Sigmoid colon (tissue), 7 donors: ENCODE results near the gene PSMF1. TPM values are rescaled to one million over a fixed set of nuclear protein-coding genes. Genes with fewer than 3 reads are reported as not detected.

ENCODE experiments used
- DNase-seq: peaks from one replicate; pipeline ENCODE4 v3.0.0-alpha.2; 2019
- H3K27ac ChIP-seq, 4 donors: fragments of 200-600 bp; sonication (generic); one replicate each; pipeline ENCODE4 v1.5.1; 2016 to 2019; ENCODE audit warnings: mild to moderate bottlenecking in 1 of 4
- H3K27me3 ChIP-seq, 3 donors: fragments of 200-600 bp; sonication (generic); one replicate each; pipeline ENCODE4 v1.5.1; 2019; ENCODE audit warnings: mild to moderate bottlenecking in 1 of 3
- H3K36me3 ChIP-seq, 4 donors: fragments of 200-600 bp; sonication (generic); one replicate each; pipeline ENCODE4 v1.5.1; 2016 to 2019
- H3K4me1 ChIP-seq, 4 donors: fragments of 200-600 bp; sonication (generic); one replicate each; pipeline ENCODE4 v1.5.1; 2017 to 2019
- H3K4me3 ChIP-seq, 4 donors: fragments of 200-600 bp; sonication (generic); one replicate each; pipeline ENCODE4 v1.5.1; 2017 to 2019; ENCODE audit warnings: mild to moderate bottlenecking in 2 of 4, moderate library complexity in 1 of 4
- H3K9me3 ChIP-seq, 4 donors: fragments of 200-600 bp in 3 of 4; sonication (generic) in 3 of 4; one replicate each; pipeline versions ENCODE4 v1.5.1 to v1.6.1; 2013 to 2019
- EP300 ChIP-seq, 4 donors: sonication (generic); formaldehyde crosslinking; IDR thresholded peaks; one replicate each; pipeline ENCODE4 v1.6.1; 2017; ENCODE audit warnings: antibody characterized with exemption in 4 of 4
- POLR2A ChIP-seq, 2 donors: fragments of 450-650 bp; IDR thresholded peaks; one replicate each; pipeline ENCODE4 v1.6.1; 2016; ENCODE audit warnings: antibody characterized with exemption in 2 of 2, mild to moderate bottlenecking in 2 of 2, moderate library complexity in 2 of 2
- POLR2AphosphoS5 ChIP-seq, 4 donors: sonication (generic); formaldehyde crosslinking; IDR thresholded peaks; one replicate each; pipeline ENCODE4 v1.6.1; 2017; ENCODE audit warnings: antibody characterized with exemption in 4 of 4
- WGBS, 2 donors: extraction: QIAGEN DNeasy Blood & Tissue Kit; methylation state at CpG; one replicate each; pipeline ENCODE4 v1.1.7; 2013; 5-methylcytosine and 5-hydroxymethylcytosine counted together
- intact Hi-C: fragments of 100-400 bp; cut with DNase I; formaldehyde crosslinking; loops from one replicate; pipeline ENCODE4 v1.15.1; 2023
- polyA plus RNA-seq, 3 donors: library from polyadenylated mRNA; stranded (reverse); fragments of 200-250 nt; gene quantifications; one replicate each; pipeline ENCODE4 v1.2.3, GENCODE V29; 2013
- total RNA-seq, 4 donors: library from RNA; depleted of rRNA; stranded (reverse); fragments of >200 nt; gene quantifications; one replicate each; pipeline ENCODE4 v1.1.0, GENCODE V29; 2016
- TF ChIP-seq, protein P1 (sequence below), 4 experiments: fragments of 450-650 bp in 3 of 4; fragments of 200-600 bp in 1 of 4; IDR thresholded peaks; one replicate each; pipeline ENCODE4 v1.5.1; 2016 to 2019; ENCODE audit warnings: antibody characterized with exemption in 4 of 4, mild to moderate bottlenecking in 3 of 4, moderate library complexity in 2 of 4
- donor health status: healthy with polysubstance abuse.
- donor health status: Bipolar disorder and iron deficiency.
- donor health status: healthy.

The PSMF1 gene
- total and polyA plus RNA-seq, 7 donors = 47.2 to 148 (median 74.7) TPM

DNA sequence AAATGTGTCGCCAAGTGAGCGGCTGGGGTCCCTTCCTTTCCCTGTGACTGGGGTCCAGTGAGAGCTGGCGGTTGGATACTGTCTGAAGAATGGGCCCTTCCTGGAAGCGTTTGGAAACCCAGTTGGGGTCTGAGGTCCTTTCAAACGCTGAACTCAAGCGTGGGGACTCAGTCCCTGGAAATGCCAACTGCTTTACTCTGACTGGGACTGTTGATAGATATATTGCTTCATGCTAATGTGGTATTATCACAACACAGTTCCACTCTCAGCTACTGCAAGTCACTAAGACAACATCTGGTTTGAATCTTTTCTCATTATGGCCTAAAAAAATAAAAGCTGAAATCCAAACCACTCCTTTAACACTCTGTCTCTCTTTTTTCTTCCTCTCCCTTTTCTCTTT is 23.7 kb upstream of the PSMF1 start:
- H3K36me3 ChIP-seq = no peaks in the 10 kb centered on the region
- H3K9me3 ChIP-seq = peaks cover 0 to 3% (median 0%) of the 10 kb centered on the region in 4 donors
- no peak overlapping the region for H3K27ac ChIP-seq
- 83 to 92% methylated on average over 6 of the region's 6 CpGs for WGBS, 2 donors
- no peak for DNase-seq
- TF ChIP-seq EP300 (IDR thresholded peaks at IDR 0.05) (no peak), POLR2AphosphoS5 (IDR thresholded peaks at IDR 0.05) (no peak), POLR2A (IDR thresholded peaks at IDR 0.05) (no peak)
- TF ChIP-seq, protein P1, sequence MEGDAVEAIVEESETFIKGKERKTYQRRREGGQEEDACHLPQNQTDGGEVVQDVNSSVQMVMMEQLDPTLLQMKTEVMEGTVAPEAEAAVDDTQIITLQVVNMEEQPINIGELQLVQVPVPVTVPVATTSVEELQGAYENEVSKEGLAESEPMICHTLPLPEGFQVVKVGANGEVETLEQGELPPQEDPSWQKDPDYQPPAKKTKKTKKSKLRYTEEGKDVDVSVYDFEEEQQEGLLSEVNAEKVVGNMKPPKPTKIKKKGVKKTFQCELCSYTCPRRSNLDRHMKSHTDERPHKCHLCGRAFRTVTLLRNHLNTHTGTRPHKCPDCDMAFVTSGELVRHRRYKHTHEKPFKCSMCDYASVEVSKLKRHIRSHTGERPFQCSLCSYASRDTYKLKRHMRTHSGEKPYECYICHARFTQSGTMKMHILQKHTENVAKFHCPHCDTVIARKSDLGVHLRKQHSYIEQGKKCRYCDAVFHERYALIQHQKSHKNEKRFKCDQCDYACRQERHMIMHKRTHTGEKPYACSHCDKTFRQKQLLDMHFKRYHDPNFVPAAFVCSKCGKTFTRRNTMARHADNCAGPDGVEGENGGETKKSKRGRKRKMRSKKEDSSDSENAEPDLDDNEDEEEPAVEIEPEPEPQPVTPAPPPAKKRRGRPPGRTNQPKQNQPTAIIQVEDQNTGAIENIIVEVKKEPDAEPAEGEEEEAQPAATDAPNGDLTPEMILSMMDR (IDR thresholded peaks at IDR 0.05) = no peak
- H3K4me1 ChIP-seq = no peaks in the 10 kb centered on the region
- intact Hi-C loops = no loop called here
- no peaks in the 10 kb centered on the region for H3K27me3 ChIP-seq
- no peak overlapping the region for H3K4me3 ChIP-seq

DNA sequence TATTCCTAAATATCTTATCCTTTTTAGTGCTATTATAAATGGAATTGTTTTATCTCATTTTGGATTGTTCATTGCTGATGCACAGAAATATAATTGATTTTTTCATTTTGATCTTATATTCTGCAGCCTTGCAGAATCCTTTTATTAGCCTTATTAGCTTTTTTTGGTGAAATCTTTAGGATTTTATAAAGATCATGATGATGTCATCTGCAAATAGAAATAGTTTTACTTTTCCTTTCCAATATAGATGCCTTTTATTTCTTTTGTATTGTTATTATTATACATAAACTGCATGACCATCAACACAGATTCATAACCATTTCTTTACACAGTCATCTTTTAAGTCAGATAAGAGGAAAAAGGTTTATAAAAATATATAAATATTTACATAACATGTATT is 16.9 kb upstream of the PSMF1 start:
- DNase-seq = no peak
- Histone ChIP-seq H3K36me3 (no peaks in the 10 kb centered on the region), H3K4me3 (no peak overlapping the region), H3K27ac (no peak overlapping the region), H3K27me3 (no peaks in the 10 kb centered on the region), H3K9me3 (peaks cover 0 to 11% (median 0%) of the 10 kb centered on the region in 4 donors), H3K4me1 (no peaks in the 10 kb centered on the region)
- TF ChIP-seq POLR2A (IDR thresholded peaks at IDR 0.05) (no peak), POLR2AphosphoS5 (IDR thresholded peaks at IDR 0.05) (no peak), EP300 (IDR thresholded peaks at IDR 0.05) (no peak)
- TF ChIP-seq, protein P1 (IDR thresholded peaks at IDR 0.05) = no peak
- intact Hi-C loops = loop anchor here (10.0 kb wide), 1 partner anchor 287 kb away; no protein-coding TSS in a partner anchor

DNA sequence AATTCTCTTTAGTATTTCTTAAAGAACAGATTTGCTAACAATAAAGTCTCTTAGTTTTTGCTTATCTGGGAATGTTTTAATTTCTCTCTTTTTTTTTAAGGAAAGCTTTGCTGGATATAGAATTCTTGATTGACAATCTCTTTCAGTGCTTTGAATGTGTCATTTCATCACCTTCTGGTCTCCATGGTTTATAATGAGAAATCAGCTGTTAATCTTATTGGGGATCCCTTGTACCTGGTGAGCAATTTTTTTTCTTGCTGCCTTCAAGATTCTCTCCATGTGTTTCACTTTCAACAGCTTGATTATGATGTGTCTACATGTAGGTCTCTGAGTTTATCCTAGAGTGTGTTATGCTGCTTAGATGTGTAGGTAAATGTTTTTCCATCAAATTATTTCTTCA is 16.4 kb upstream of the PSMF1 start:
- no peak for DNase-seq
- Histone ChIP-seq H3K4me1 (no peaks in the 10 kb centered on the region), H3K36me3 (no peaks in the 10 kb centered on the region), H3K27me3 (no peaks in the 10 kb centered on the region), H3K4me3 (no peak overlapping the region), H3K9me3 (peaks cover 0 to 11% (median 0%) of the 10 kb centered on the region in 4 donors), H3K27ac (no peak overlapping the region)
- TF ChIP-seq, protein P1 (IDR thresholded peaks at IDR 0.05) = no peak
- TF ChIP-seq POLR2A (IDR thresholded peaks at IDR 0.05) = no peak
- no peak for TF ChIP-seq EP300 (IDR thresholded peaks at IDR 0.05)
- no peak for TF ChIP-seq POLR2AphosphoS5 (IDR thresholded peaks at IDR 0.05)
- intact Hi-C loops = loop anchor here (10.0 kb wide), 1 partner anchor 287 kb away; no protein-coding TSS in a partner anchor

DNA sequence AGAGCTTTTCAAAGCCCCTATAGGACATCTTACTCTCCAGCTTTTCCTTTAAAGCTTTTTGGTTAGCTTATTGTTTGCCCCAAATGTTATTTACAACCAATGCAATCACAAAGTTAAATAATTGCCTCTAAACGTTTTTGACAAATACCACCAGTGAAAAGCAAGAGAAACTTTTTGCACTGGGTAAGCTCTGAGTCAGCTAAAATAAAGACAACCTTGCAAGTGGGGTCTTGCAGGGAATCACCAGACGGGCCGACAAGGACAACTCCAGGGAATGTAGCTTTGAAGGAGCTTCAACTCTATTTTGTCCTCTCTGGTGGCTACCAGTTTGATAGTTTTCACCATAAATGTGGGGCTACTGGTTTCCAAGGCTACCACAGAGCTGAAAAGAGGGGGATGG is 14.7 kb upstream of the PSMF1 start:
- no peaks in the 10 kb centered on the region for H3K36me3 ChIP-seq
- TF ChIP-seq POLR2A (IDR thresholded peaks at IDR 0.05) (no peak), EP300 (IDR thresholded peaks at IDR 0.05) (no peak), POLR2AphosphoS5 (IDR thresholded peaks at IDR 0.05) (no peak)
- TF ChIP-seq, protein P1 (IDR thresholded peaks at IDR 0.05) = no peak
- 72 to 78% methylated on average over 3 of the region's 3 CpGs for WGBS, 2 donors

More for the DNA sequence above, 14.7 kb upstream of the PSMF1 start:
- Histone ChIP-seq H3K4me1 (peaks cover 0 to 4% (median 0%) of the 10 kb centered on the region in 4 donors), H3K4me3 (no peak overlapping the region), H3K9me3 (peaks cover 0 to 7% (median 0%) of the 10 kb centered on the region in 4 donors), H3K27me3 (no peaks in the 10 kb centered on the region), H3K27ac (no peak overlapping the region)
- no peak for DNase-seq
- intact Hi-C loops = loop anchor here (10.0 kb wide), 1 partner anchor 289 kb away; no protein-coding TSS in a partner anchor
